ENCODE data around the gene PAK6.

Gene PAK6

GRCh38 chr15:40280260-40281056 lies 41.6 kb downstream of the PAK6 start:
- Histone ChIP-seq H3K9me3 (ENCODE audit: control insufficient read depth, low read length) (no peaks in the 10 kb centered on the region), H3K27ac (ENCODE audit: low read length, poor library complexity, severe bottlenecking) (no peak overlapping the region), H3K23ac (ENCODE audit: low read length in 2 of 2) (peak overlapping the region in 1 of 2 experiments; percentile 38), H2BK12ac (ENCODE audit: low read length in 2 of 2) (no peak overlapping the region), H2BK15ac (ENCODE audit: low read depth, poor library complexity, severe bottlenecking) (no peak overlapping the region), H3K18ac (ENCODE audit: low read depth in 1 of 2, low read length in 2 of 2) (no peak overlapping the region), H3K36me3 (ENCODE audit: control insufficient read depth in 1 of 2, insufficient read depth in 2 of 2, low read depth in 1 of 2, low read length in 2 of 2) (no peaks in the 10 kb centered on the region), H3K14ac (ENCODE audit: low read length in 2 of 2) (no peak overlapping the region), H3K79me1 (replicated peaks; ENCODE audit: low read length, poor library complexity, severe bottlenecking) (no peaks in the 10 kb centered on the region), H4K91ac (ENCODE audit: low read length) (no peak overlapping the region), H3K4ac (ENCODE audit: low read depth in 1 of 2, low read length in 2 of 2) (no peak overlapping the region), H3K4me1 (ENCODE audit: control insufficient read depth, insufficient read depth, low read depth, low read length) (peaks cover 38% of the 10 kb centered on the region), H2AK5ac (ENCODE audit: low read length, severe bottlenecking) (no peak overlapping the region), H3K27me3 (ENCODE audit: control insufficient read depth in 1 of 2, insufficient read depth in 1 of 2, low read length in 2 of 2) (peaks cover 50 to 81% of the 10 kb centered on the region in 2 experiments), H2BK120ac (ENCODE audit: low read depth, low read length) (no peak overlapping the region), H3K4me3 (ENCODE audit: insufficient read depth in 1 of 2, low read depth in 1 of 2, low read length in 2 of 2) (peak overlapping the region in 1 of 2 experiments; percentile 31), H3K4me2 (ENCODE audit: low read length, poor library complexity, severe bottlenecking) (no peak overlapping the region), H4K8ac (ENCODE audit: low read length) (no peak overlapping the region), H2BK5ac (ENCODE audit: low read depth, low read length, poor library complexity, severe bottlenecking) (no peak overlapping the region), H3K9ac (ENCODE audit: low read length) (no peak overlapping the region), H2AFZ (ENCODE audit: low read depth, low read length) (no peak overlapping the region)
- WGBS = 23% methylated on average over 29 of the region's 30 CpGs
- DNase-seq = no peak

DNA sequence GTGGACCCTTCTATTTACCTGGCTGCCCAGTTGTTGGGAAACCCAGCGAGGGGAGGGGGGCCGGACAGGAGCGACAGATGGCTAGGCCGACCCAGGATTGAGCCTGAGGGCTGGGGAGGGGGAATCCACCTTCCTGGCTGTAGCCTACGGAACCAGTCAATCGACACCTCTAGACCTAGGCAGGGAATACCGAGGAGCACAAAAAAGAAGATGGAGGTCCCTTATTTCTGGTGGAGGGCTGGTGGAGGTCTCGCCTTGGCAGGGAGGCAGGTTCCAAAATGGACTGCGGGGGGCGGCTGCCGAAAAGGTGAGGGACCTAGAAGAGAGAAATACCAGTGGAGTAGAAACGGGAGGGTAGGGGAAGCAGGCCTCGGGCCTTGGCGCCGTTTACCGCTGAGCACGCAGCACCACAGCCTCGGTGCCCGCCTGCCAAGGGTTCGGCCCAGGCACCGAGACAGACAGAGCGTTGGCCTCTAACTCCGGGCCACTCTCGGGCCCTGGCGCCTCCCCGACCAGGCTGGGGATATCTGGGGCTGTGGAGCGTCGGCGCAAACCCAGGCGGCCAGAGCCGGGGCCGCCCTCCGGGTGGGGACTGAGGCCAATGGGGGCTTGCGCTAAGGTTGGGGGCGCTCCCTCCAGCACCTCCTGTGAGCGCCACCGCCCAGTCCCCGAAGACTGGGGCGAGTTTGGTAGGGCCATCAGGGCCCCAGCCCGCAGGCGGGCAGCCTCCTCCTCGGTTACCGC lies 42.4 kb downstream of the PAK6 start:
- no peak overlapping the region for H3K9ac ChIP-seq (ENCODE audit: low read length)
- peak overlapping the region; percentile 16 for H2AFZ ChIP-seq (ENCODE audit: low read depth, low read length)
- H3K4me2 ChIP-seq (ENCODE audit: low read length, poor library complexity, severe bottlenecking) = peak overlapping the region; percentile 95
- peak overlapping the region; percentile 67 for H4K8ac ChIP-seq (ENCODE audit: low read length)
- H3K4ac ChIP-seq (ENCODE audit: low read depth in 1 of 2, low read length in 2 of 2) = no peak overlapping the region
- no peak overlapping the region for H2BK5ac ChIP-seq (ENCODE audit: low read depth, low read length, poor library complexity, severe bottlenecking)
- peak overlapping the region; percentile 45 for H2BK120ac ChIP-seq (ENCODE audit: low read depth, low read length)
- H3K4me1 ChIP-seq (ENCODE audit: control insufficient read depth, insufficient read depth, low read depth, low read length) = peaks cover 45% of the 10 kb centered on the region
- no peak overlapping the region for H2BK15ac ChIP-seq (ENCODE audit: low read depth, poor library complexity, severe bottlenecking)
- peak overlapping the region in 1 of 2 experiments; percentile 54 for H3K18ac ChIP-seq (ENCODE audit: low read depth in 1 of 2, low read length in 2 of 2)
- peaks cover 52 to 77% of the 10 kb centered on the region in 2 experiments for H3K27me3 ChIP-seq (ENCODE audit: control insufficient read depth in 1 of 2, insufficient read depth in 1 of 2, low read length in 2 of 2)
- H3K23ac ChIP-seq (ENCODE audit: low read length in 2 of 2) = peak overlapping the region in 1 of 2 experiments; percentile 1
- no peak overlapping the region for H3K14ac ChIP-seq (ENCODE audit: low read length in 2 of 2)
- H3K79me1 ChIP-seq (replicated peaks; ENCODE audit: low read length, poor library complexity, severe bottlenecking) = no peaks in the 10 kb centered on the region
- DNase-seq = no peak
- H3K36me3 ChIP-seq (ENCODE audit: control insufficient read depth in 1 of 2, insufficient read depth in 2 of 2, low read depth in 1 of 2, low read length in 2 of 2) = no peaks in the 10 kb centered on the region
- H3K27ac ChIP-seq (ENCODE audit: low read length, poor library complexity, severe bottlenecking) = no peak overlapping the region
- WGBS = 16% methylated on average over 41 of the region's 43 CpGs
- H3K4me3 ChIP-seq (ENCODE audit: insufficient read depth in 1 of 2, low read depth in 1 of 2, low read length in 2 of 2) = peak overlapping the region in 1 of 2 experiments; percentile 63
- H2BK12ac ChIP-seq (ENCODE audit: low read length in 2 of 2) = no peak overlapping the region
- peak overlapping the region; percentile 32 for H4K91ac ChIP-seq (ENCODE audit: low read length)
- no peak overlapping the region for H2AK5ac ChIP-seq (ENCODE audit: low read length, severe bottlenecking)
- H3K9me3 ChIP-seq (ENCODE audit: control insufficient read depth, low read length) = no peaks in the 10 kb centered on the region

DNA sequence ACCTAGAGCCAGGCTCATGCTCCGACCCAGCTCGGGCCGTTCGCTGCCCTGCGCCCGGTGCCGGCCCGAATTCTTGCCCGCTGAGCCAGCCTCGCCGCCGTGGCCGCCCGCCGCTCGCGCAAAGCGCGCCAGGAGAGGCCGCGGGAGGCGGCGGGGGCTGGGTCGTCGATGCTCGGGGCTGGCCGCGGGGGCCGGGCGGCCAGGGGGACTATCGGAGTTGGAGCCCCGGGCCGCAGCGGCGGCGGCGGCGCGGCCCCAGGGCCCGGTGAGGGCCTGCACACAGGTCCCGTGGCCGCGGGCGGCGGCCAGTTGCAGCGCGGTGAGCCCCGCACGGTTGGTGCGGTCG lies 42.9 kb downstream of the PAK6 start:
- H2BK5ac ChIP-seq (ENCODE audit: low read depth, low read length, poor library complexity, severe bottlenecking) = no peak overlapping the region
- no peak overlapping the region for H2BK120ac ChIP-seq (ENCODE audit: low read depth, low read length)
- peak overlapping the region in 1 of 2 experiments; percentile 85 for H3K23ac ChIP-seq (ENCODE audit: low read length in 2 of 2)
- no peak overlapping the region for H4K8ac ChIP-seq (ENCODE audit: low read length)
- no peak overlapping the region for H3K27ac ChIP-seq (ENCODE audit: low read length, poor library complexity, severe bottlenecking)
- H3K14ac ChIP-seq (ENCODE audit: low read length in 2 of 2) = no peak overlapping the region
- H3K9ac ChIP-seq (ENCODE audit: low read length) = no peak overlapping the region
- peaks cover 55 to 72% of the 10 kb centered on the region in 2 experiments for H3K27me3 ChIP-seq (ENCODE audit: control insufficient read depth in 1 of 2, insufficient read depth in 1 of 2, low read length in 2 of 2)
- no peak overlapping the region for H4K91ac ChIP-seq (ENCODE audit: low read length)
- H3K4me1 ChIP-seq (ENCODE audit: control insufficient read depth, insufficient read depth, low read depth, low read length) = peaks cover 48% of the 10 kb centered on the region
- no peaks in the 10 kb centered on the region for H3K36me3 ChIP-seq (ENCODE audit: control insufficient read depth in 1 of 2, insufficient read depth in 2 of 2, low read depth in 1 of 2, low read length in 2 of 2)
- no peak for DNase-seq
- H2BK15ac ChIP-seq (ENCODE audit: low read depth, poor library complexity, severe bottlenecking) = no peak overlapping the region
- 3% methylated on average over 44 of the region's 51 CpGs for whole genome bisulfite sequencing
- peak overlapping the region; percentile 95 for H3K4me2 ChIP-seq (ENCODE audit: low read length, poor library complexity, severe bottlenecking)
- no peak overlapping the region for H2BK12ac ChIP-seq (ENCODE audit: low read length in 2 of 2)
- peak overlapping the region; percentile 63 to 65 for H3K4me3 ChIP-seq (ENCODE audit: insufficient read depth in 1 of 2, low read depth in 1 of 2, low read length in 2 of 2)
- H3K18ac ChIP-seq (ENCODE audit: low read depth in 1 of 2, low read length in 2 of 2) = peak overlapping the region in 1 of 2 experiments; percentile 54
- H3K79me1 ChIP-seq (replicated peaks; ENCODE audit: low read length, poor library complexity, severe bottlenecking) = no peaks in the 10 kb centered on the region
- H2AK5ac ChIP-seq (ENCODE audit: low read length, severe bottlenecking) = no peak overlapping the region
- H3K4ac ChIP-seq (ENCODE audit: low read depth in 1 of 2, low read length in 2 of 2) = no peak overlapping the region
- no peaks in the 10 kb centered on the region for H3K9me3 ChIP-seq (ENCODE audit: control insufficient read depth, low read length)
- H2AFZ ChIP-seq (ENCODE audit: low read depth, low read length) = peak overlapping the region; percentile 16

Measured in mesenchymal stem cell (in vitro differentiated cells and primary cell).